GM21390 (cell line): ENCODE results near the gene RNF212.
A peak's percentile ranks its signal among the peaks of the same experiment; 100 is the strongest.
"Not testable (repeated sequence)": the region's sequence is repeated elsewhere in the genome, so short reads cannot be mapped to it uniquely, and the experiment has no call there.

Source experiments
- ATAC-seq: cut with Tn5 transposase; IDR thresholded peaks from one replicate; pipeline ENCODE4 v1.9.1; 2021; ENCODE audit not compliant: unreplicated experiment

RNF212 gene

GRCh38 chr4:1113311-1114009, at the start of gene RNF212:
Gene RNF212, minus strand, starts transcription at chr4:1113564. Its CDS starts 100 bp downstream, at chr4:1113464.
- ATAC-seq: no peak

GRCh38 chr4:1160351-1160750, 47.0 kb upstream of the RNF212 start:
- no peak for ATAC-seq

GRCh38 chr4:1156069-1156468, 42.7 kb upstream of the RNF212 start:
- no peak for ATAC-seq

- ATAC-seq: no peak
These were observed 42.0 kb upstream of the RNF212 start for GRCh38 chr4:1155314-1155713.

GRCh38 chr4:1154523-1155182, 41.3 kb upstream of the RNF212 start:
- no peak for ATAC-seq

GRCh38 chr4:1154126-1154522, 40.8 kb upstream of the RNF212 start:
- ATAC-seq: no peak

- no peak for ATAC-seq
These were observed 40.3 kb upstream of the RNF212 start for GRCh38 chr4:1153567-1154090.

GRCh38 chr4:1152290-1152689, 38.9 kb upstream of the RNF212 start:
- ATAC-seq: no peak

GRCh38 chr4:1151541-1151940, 38.2 kb upstream of the RNF212 start:
- no peak for ATAC-seq

GRCh38 chr4:1150875-1151274, 37.5 kb upstream of the RNF212 start:
- ATAC-seq: no peak

- no peak for ATAC-seq
These were observed 26.5 kb upstream of the RNF212 start for GRCh38 chr4:1139860-1140259.

GRCh38 chr4:1137850-1138249, 24.5 kb upstream of the RNF212 start:
- ATAC-seq: no peak

- no peak for ATAC-seq
These were observed 23.9 kb upstream of the RNF212 start for GRCh38 chr4:1137063-1137776.

GRCh38 chr4:1136048-1136447, 22.7 kb upstream of the RNF212 start:
- no peak for ATAC-seq

GRCh38 chr4:1133033-1133432, 19.7 kb upstream of the RNF212 start:
- ATAC-seq: no peak

GRCh38 chr4:1130316-1131186, 17.2 kb upstream of the RNF212 start:
- ATAC-seq: peak; percentile 84

GRCh38 chr4:1126506-1126905, 13.1 kb upstream of the RNF212 start:
- ATAC-seq: no peak

- ATAC-seq: not testable (repeated sequence)
These were observed 12.1 kb upstream of the RNF212 start for GRCh38 chr4:1125466-1125865.

GRCh38 chr4:1124818-1125217, 11.5 kb upstream of the RNF212 start:
- no peak for ATAC-seq

- no peak for ATAC-seq
These were observed 9.1 kb upstream of the RNF212 start for GRCh38 chr4:1122505-1122904.

- no peak for ATAC-seq
These were observed 3.5 kb upstream of the RNF212 start for GRCh38 chr4:1116838-1117237.
